ENCODE results near the gene SGCD.

DNA sequence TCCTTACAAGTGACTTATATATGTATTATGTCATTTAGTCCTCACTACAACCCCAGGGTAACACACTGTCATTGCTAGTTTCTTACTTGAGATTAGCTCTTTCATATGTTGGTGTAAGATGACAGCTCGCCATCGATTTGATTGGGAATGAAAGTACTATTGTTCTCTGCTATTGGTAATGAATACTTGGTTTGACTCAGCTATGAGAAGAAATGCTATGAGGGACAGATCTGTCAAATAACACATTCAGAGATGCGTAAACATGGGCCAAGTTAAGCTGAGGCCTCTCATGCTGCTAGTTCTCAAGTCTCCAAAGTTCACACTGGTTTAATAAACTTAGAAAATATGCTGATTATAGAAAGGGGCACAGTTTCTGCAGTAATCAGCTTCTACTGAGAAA lies 142.7 kb downstream of the SGCD start:
- TF ChIP-seq POLR2A (IDR thresholded peaks at IDR 0.05) (no peak), CTCF (IDR thresholded peaks at IDR 0.05) (no peak)
